ENCODE data around the gene CR1.
A peak's percentile ranks its signal among the peaks of the same experiment; 100 is the strongest.

The CR1 gene

GRCh38 chr1:207495801-207496792, at the start of gene CR1:
TSS of gene CR1 (plus strand) at chr1:207496157. CDS start at chr1:207496268, 111 bp downstream.
- peak; percentile 81 for DNase-seq

- no peak for DNase-seq
These were observed 42.3 kb upstream of the CR1 start for GRCh38 chr1:207453710-207454045.

- peak; percentile 52 for DNase-seq
These were observed 41.7 kb upstream of the CR1 start, which contains the start of gene CR2 for GRCh38 chr1:207454046-207454964. TSS of gene CR2 (plus strand) at chr1:207454328. CDS start at chr1:207454419, 91 bp downstream.

GRCh38 chr1:207455183-207455754, 40.7 kb upstream of the CR1 start:
- DNase-seq: no peak

- DNase-seq: no peak
These were observed 37.5 kb upstream of the CR1 start for GRCh38 chr1:207458414-207458813.

- DNase-seq: no peak
These were observed 36.9 kb upstream of the CR1 start for GRCh38 chr1:207459008-207459407.

- DNase-seq: no peak
These were observed 34.3 kb upstream of the CR1 start for GRCh38 chr1:207461649-207462048.

GRCh38 chr1:207462535-207462934, 33.4 kb upstream of the CR1 start:
- no peak for DNase-seq

GRCh38 chr1:207463021-207463420, 32.9 kb upstream of the CR1 start:
- no peak for DNase-seq

GRCh38 chr1:207463571-207463970, 32.4 kb upstream of the CR1 start:
- no peak for DNase-seq

- no peak for DNase-seq
These were observed 25.0 kb upstream of the CR1 start for GRCh38 chr1:207470927-207471326.

GRCh38 chr1:207474210-207474609, 21.7 kb upstream of the CR1 start:
- peak; percentile 37 for DNase-seq

GRCh38 chr1:207486198-207486597, 9.8 kb upstream of the CR1 start:
- no peak for DNase-seq

GRCh38 chr1:207487636-207488035, 8.3 kb upstream of the CR1 start:
- DNase-seq: no peak

- DNase-seq: no peak
These were observed 2.7 kb upstream of the CR1 start for GRCh38 chr1:207493212-207493611.

GRCh38 chr1:207494171-207494570, 1.8 kb upstream of the CR1 start:
- no peak for DNase-seq

GRCh38 chr1:207495281-207495680, 676 bp upstream of the CR1 start:
- peak; percentile 64 for DNase-seq

- peak; percentile 38 for DNase-seq
These were observed 2.0 kb downstream of the CR1 start for GRCh38 chr1:207497941-207498340.

GRCh38 chr1:207499573-207499972, 3.6 kb downstream of the CR1 start:
- peak; percentile 92 for DNase-seq

- peak; percentile 26 for DNase-seq
These were observed 4.3 kb downstream of the CR1 start for GRCh38 chr1:207500306-207500705.

GRCh38 chr1:207501071-207501470, 5.1 kb downstream of the CR1 start:
- no peak for DNase-seq

GRCh38 chr1:207502726-207503125, 6.8 kb downstream of the CR1 start:
- no peak for DNase-seq

GRCh38 chr1:207503950-207504349, 8.0 kb downstream of the CR1 start:
- DNase-seq: peak; percentile 25
